Measurements from ENCODE around the gene SGMS1. TPM values are rescaled to one million over a fixed set of nuclear protein-coding genes. Genes with fewer than 3 reads are reported as not detected.
"Not testable (repeated sequence)": the region's sequence is repeated elsewhere in the genome, so short reads cannot be mapped to it uniquely, and the experiment has no call there.

The SGMS1 gene
- total and polyA plus RNA-seq, 7 donors = 3.5 to 81.3 (median 55.7) TPM

DNA sequence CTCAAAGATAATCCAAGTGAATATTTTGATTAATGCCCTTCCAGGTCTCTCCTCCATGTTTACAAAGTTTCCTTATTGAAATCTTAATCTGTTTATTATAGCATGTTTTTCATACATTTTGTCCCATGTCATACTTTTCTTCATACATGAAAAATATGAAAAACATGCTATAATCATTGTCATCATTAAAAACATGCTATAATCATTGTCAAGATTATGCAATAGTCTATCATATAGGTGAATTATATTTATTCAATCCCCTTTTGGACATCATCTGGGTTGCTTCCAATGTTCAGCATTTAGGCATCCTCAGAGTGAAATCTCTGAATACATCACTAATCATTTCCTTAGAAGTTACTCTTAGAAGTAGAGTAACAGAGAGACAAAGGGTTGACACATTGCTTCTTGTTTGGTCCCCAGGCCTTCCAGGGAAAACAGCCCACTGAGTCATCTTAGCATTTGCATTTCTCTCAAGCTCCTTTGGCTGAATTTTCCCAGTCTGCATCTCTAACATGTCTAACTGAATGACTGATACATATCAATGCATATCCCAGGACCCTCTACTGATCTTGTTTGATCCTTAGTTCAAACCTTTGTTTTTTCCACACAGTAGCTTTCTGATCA lies 87.0 kb downstream of the SGMS1 start:
- intact Hi-C loops (cut with DNase I) = no loop called here
- no peaks in the 10 kb centered on the region for H3K27me3 ChIP-seq
- no peak for DNase-seq
- no peak overlapping the region for H3K27ac ChIP-seq
- peaks cover 0 to 21% (median 2%) of the 10 kb centered on the region in 4 donors for H3K4me1 ChIP-seq
- H3K9me3 ChIP-seq = no peaks in the 10 kb centered on the region
- TF ChIP-seq POLR2AphosphoS5 (IDR thresholded peaks at IDR 0.05) (no peak), EP300 (IDR thresholded peaks at IDR 0.05) (no peak), POLR2A (IDR thresholded peaks at IDR 0.05) (no peak)
- TF ChIP-seq, protein P1, sequence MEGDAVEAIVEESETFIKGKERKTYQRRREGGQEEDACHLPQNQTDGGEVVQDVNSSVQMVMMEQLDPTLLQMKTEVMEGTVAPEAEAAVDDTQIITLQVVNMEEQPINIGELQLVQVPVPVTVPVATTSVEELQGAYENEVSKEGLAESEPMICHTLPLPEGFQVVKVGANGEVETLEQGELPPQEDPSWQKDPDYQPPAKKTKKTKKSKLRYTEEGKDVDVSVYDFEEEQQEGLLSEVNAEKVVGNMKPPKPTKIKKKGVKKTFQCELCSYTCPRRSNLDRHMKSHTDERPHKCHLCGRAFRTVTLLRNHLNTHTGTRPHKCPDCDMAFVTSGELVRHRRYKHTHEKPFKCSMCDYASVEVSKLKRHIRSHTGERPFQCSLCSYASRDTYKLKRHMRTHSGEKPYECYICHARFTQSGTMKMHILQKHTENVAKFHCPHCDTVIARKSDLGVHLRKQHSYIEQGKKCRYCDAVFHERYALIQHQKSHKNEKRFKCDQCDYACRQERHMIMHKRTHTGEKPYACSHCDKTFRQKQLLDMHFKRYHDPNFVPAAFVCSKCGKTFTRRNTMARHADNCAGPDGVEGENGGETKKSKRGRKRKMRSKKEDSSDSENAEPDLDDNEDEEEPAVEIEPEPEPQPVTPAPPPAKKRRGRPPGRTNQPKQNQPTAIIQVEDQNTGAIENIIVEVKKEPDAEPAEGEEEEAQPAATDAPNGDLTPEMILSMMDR (IDR thresholded peaks at IDR 0.05) = no peak
- no peaks in the 10 kb centered on the region for H3K36me3 ChIP-seq
- no peak overlapping the region for H3K4me3 ChIP-seq

DNA sequence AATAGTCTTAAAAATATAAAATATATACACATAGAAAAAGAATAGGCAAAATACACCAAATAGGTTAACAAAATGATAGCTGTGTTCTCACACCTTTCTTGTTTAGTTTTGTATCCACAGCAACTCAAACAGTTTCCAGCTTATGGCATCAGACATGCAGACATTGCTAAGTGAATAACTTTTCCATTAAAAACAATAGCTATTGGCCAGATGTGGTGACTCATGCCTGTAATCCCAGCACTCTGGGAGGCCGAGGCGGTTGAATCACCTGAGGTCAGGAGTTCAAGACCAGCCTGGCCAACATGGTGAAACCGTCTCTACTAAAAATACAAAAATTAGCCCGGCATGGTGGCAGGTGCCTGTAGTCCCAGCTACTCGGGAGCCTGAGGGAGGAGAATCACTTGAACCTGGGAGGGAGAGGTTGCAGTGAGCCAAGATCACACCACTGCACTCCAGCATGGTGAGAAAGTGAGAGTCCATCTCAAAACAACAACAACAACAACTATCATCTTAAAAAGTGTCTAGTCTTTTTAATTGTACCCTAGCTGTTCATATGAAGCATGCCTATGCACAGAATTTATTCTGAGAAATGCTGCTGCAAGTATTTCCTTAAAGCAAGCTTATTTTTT lies 88.9 kb downstream of the SGMS1 start:
- H3K27me3 ChIP-seq; H3K36me3 ChIP-seq; H3K4me3 ChIP-seq; DNase-seq; H3K9me3 ChIP-seq; intact Hi-C loops (cut with DNase I): not testable (repeated sequence)
- 91 to 92% methylated on average over 5 of the region's 5 CpGs for WGBS, 2 donors
- H3K4me1 ChIP-seq = peaks cover 0 to 15% (median 2%) of the 10 kb centered on the region in 4 donors
- H3K27ac ChIP-seq = peak overlapping the region in 1 of 4 donors; percentile 40

DNA sequence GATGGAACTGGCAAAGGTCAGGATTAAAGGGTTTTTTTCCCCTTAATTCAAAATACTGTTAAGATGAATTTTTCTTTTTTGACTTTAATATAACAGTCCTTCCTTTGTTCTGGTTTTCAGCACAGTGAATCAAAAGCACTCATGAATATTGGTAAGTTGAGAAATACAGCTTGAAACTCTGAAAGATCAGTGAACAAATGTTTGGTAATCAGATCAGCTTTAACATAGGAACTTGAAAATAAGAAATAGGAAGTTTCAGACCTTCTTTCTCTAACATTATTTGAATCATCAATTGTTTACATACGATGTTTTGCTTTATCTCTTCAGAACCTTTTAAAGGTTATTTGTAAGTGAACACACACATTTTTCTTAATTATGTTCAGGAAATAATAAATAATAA lies 90.5 kb downstream of the SGMS1 start:
- Histone ChIP-seq H3K4me3 (no peak overlapping the region), H3K27ac (no peak overlapping the region), H3K36me3 (no peaks in the 10 kb centered on the region), H3K9me3 (no peaks in the 10 kb centered on the region), H3K27me3 (no peaks in the 10 kb centered on the region), H3K4me1 (peaks cover 0 to 9% (median 2%) of the 10 kb centered on the region in 4 donors)
- WGBS, 2 donors = 91 to 92% methylated on average over 1 of the region's 1 CpG
- intact Hi-C loops (cut with DNase I) = no loop called here
- TF ChIP-seq POLR2A (IDR thresholded peaks at IDR 0.05) (no peak), EP300 (IDR thresholded peaks at IDR 0.05) (no peak), POLR2AphosphoS5 (IDR thresholded peaks at IDR 0.05) (no peak)
- TF ChIP-seq, protein P1 (IDR thresholded peaks at IDR 0.05) = no peak
- no peak for DNase-seq

DNA sequence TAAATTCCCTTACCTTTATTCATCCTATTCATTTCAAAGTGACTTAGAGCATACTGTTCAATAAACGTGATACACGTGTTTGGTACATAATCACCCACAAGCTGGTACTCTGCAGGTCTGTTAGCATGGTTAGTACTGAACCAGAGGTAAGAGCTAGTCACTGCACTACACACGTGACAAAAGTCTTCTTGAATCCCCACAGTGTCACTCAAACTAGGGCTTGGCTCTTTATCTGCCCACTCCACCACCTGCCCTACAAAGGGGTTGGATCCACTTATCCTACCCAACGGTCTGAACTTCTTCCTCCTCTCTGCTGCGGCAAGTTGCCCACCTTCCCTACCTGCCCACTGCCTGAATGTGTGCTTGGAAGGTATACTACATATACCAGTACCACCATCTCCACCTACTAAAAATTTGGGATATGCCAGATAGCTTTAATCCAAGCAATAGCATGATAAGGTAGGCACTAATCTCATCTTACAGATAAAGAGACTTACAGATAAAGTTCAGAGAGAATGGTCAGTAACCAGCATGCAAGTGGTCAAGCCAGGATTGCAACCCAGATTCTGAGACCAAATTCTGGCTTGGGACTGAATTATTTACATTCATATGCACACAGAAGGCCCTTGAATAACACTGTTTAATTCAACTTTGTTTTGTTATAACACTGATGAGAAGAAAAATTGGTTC lies 92.2 kb downstream of the SGMS1 start:
- intact Hi-C loops (cut with DNase I) = no loop called here
- H3K27ac ChIP-seq = no peak overlapping the region
- 80 to 95% methylated on average over 5 of the region's 5 CpGs for WGBS, 2 donors
- H3K36me3 ChIP-seq = no peaks in the 10 kb centered on the region
- peaks cover 0 to 18% (median 6%) of the 10 kb centered on the region in 4 donors for H3K4me1 ChIP-seq
- no peak for DNase-seq
- TF ChIP-seq, protein P1 (IDR thresholded peaks at IDR 0.05) = no peak
- no peak for TF ChIP-seq EP300 (IDR thresholded peaks at IDR 0.05)
- no peak for TF ChIP-seq POLR2AphosphoS5 (IDR thresholded peaks at IDR 0.05)
- no peak for TF ChIP-seq POLR2A (IDR thresholded peaks at IDR 0.05)
- no peaks in the 10 kb centered on the region for H3K27me3 ChIP-seq
- H3K4me3 ChIP-seq = no peak overlapping the region
- no peaks in the 10 kb centered on the region for H3K9me3 ChIP-seq

DNA sequence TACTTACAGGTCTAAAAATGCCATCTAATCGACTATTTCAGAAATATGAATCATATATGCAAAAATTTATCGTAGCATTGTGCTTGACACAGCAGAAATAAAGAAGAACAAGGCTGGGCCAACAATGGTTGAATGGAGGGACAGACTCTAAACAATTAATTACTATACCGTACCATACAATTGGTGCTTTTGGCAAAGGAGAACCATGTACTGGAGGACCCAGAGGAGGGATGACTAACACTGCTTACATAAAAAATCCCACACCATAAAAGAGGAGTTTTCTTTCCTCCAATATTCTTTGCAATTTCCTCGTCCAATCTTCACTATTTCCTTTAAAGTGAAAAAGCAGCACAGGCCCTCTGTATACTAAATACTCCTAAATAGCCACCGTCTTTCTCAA lies 94.1 kb downstream of the SGMS1 start:
- 89 to 91% methylated on average over 5 of the region's 5 CpGs for WGBS, 2 donors
- Histone ChIP-seq H3K4me1 (peaks cover 0 to 13% (median 4%) of the 10 kb centered on the region in 4 donors), H3K4me3 (no peak overlapping the region), H3K27ac (no peak overlapping the region), H3K27me3 (no peaks in the 10 kb centered on the region), H3K9me3 (no peaks in the 10 kb centered on the region), H3K36me3 (no peaks in the 10 kb centered on the region)
- no peak for DNase-seq
- intact Hi-C loops (cut with DNase I) = no loop called here
- TF ChIP-seq EP300 (IDR thresholded peaks at IDR 0.05) = no peak
- no peak for TF ChIP-seq POLR2AphosphoS5 (IDR thresholded peaks at IDR 0.05)
